GM12892 (cell line): ENCODE results near the gene ELF5.

Source experiments
- POLR2A ChIP-seq: IDR thresholded peaks from 2 replicates; pipeline ENCODE4 v1.6.1; 2011; ENCODE audit warnings: low read depth, low read length, control low read depth
- POLR2AphosphoS5 ChIP-seq: IDR thresholded peaks from 2 replicates; pipeline ENCODE4 v1.6.1; 2011; ENCODE audit warnings: low read depth, low read length, control low read depth

GRCh38 chr11:34490304-34490703 is 23.3 kb downstream of the ELF5 start:
- TF ChIP-seq POLR2AphosphoS5 (no peak), POLR2A (no peak)
